Liver (tissue), 9 donors: ENCODE data around the gene TIMM8B. TPM values are rescaled to one million over a fixed set of nuclear protein-coding genes. Genes with fewer than 3 reads are reported as not detected.

ENCODE experiments used
- DNase-seq: peaks from one replicate; pipeline ENCODE4 v3.0.0-alpha.2; 2017; ENCODE audit warnings: low spot score
- H3K27ac ChIP-seq, 2 donors: one replicate each; pipeline ENCODE4 v1.7.0; 2013; ENCODE audit warnings: inconsistent platforms in 2 of 2, low read length in 2 of 2, control low read depth in 1 of 2, low read depth in 1 of 2, mild to moderate bottlenecking in 1 of 2
- H3K27me3 ChIP-seq, 4 donors: one replicate each; pipeline versions ENCODE4 v1.6.1 to v1.7.0; 2013; ENCODE audit warnings: low read length in 3 of 4, inconsistent platforms in 1 of 4, mild to moderate bottlenecking in 1 of 4, moderate library complexity in 1 of 4; ENCODE audit not compliant: control insufficient read depth in 4 of 4, insufficient read depth in 4 of 4
- H3K36me3 ChIP-seq, 4 donors: one replicate each; pipeline versions ENCODE4 v1.6.1 to v1.7.0; 2013; ENCODE audit warnings: low read length in 3 of 4, mild to moderate bottlenecking in 3 of 4, low read depth in 1 of 4, moderate library complexity in 1 of 4; ENCODE audit not compliant: control insufficient read depth in 4 of 4, insufficient read depth in 3 of 4
- H3K4me1 ChIP-seq, 4 donors: one replicate each; pipeline versions ENCODE4 v1.6.1 to v1.7.0; 2013; ENCODE audit warnings: low read length in 3 of 4, mild to moderate bottlenecking in 3 of 4, moderate library complexity in 1 of 4; ENCODE audit not compliant: control insufficient read depth in 4 of 4, insufficient read depth in 4 of 4
- H3K4me3 ChIP-seq, 3 donors: one replicate each; pipeline versions ENCODE4 v1.6.1 to v1.7.0; 2013; ENCODE audit warnings: low read length in 3 of 3, control low read depth in 1 of 3, low read depth in 1 of 3, mild to moderate bottlenecking in 1 of 3
- H3K9ac ChIP-seq, 2 donors: one replicate each; pipeline ENCODE4 v1.7.0; 2013; ENCODE audit warnings: low read length in 2 of 2, mild to moderate bottlenecking in 2 of 2, moderate library complexity in 2 of 2, control low read depth in 1 of 2, low read depth in 1 of 2
- H3K9me3 ChIP-seq, 4 donors: one replicate each; pipeline versions ENCODE4 v1.6.1 to v1.7.0; 2013; ENCODE audit warnings: low read length in 3 of 4; ENCODE audit not compliant: control insufficient read depth in 4 of 4
- CTCF ChIP-seq: fragments of 150-350 bp; IDR thresholded peaks from 2 replicates; pipeline ENCODE4 v1.5.1; 2017; ENCODE audit warnings: improper control_type of control experiment, low read depth, low read length; ENCODE audit not compliant: missing input control
- EGR1 ChIP-seq, 2 donors: IDR thresholded peaks; 2 replicates each; pipeline ENCODE4 v1.6.1; 2016 to 2018; ENCODE audit warnings: antibody characterized with exemption in 2 of 2, low read depth in 2 of 2
- FOXA1 ChIP-seq: IDR thresholded peaks from 2 replicates; pipeline ENCODE4 v1.6.1; 2016; ENCODE audit warnings: antibody characterized with exemption
- FOXA2 ChIP-seq: IDR thresholded peaks from 2 replicates; pipeline ENCODE4 v1.6.1; 2016; ENCODE audit warnings: antibody characterized with exemption
- GABPA ChIP-seq, 2 donors: IDR thresholded peaks in 1 of 2; conservative IDR thresholded peaks in 1 of 2; 2 replicates each; pipeline ENCODE4 v1.6.1; 2016; ENCODE audit warnings: antibody characterized with exemption in 2 of 2, mild to moderate bottlenecking in 1 of 2, moderate library complexity in 1 of 2
- HNF4A ChIP-seq, 2 donors: conservative IDR thresholded peaks; 2 replicates each; pipeline ENCODE4 v1.6.1; 2016; ENCODE audit warnings: antibody characterized with exemption in 2 of 2, mild to moderate bottlenecking in 2 of 2
- HNF4G ChIP-seq: IDR thresholded peaks from 2 replicates; pipeline ENCODE4 v1.6.1; 2016; ENCODE audit warnings: antibody characterized with exemption
- JUND ChIP-seq, 2 donors: IDR thresholded peaks; 2 replicates each; pipeline ENCODE4 v1.6.1; 2016; ENCODE audit warnings: antibody characterized with exemption in 2 of 2
- NR2F2 ChIP-seq: IDR thresholded peaks from 2 replicates; pipeline ENCODE4 v1.6.1; 2016; ENCODE audit warnings: antibody characterized with exemption
- RAD21 ChIP-seq, 2 donors: IDR thresholded peaks; 2 replicates each; pipeline ENCODE4 v1.6.1; 2016; ENCODE audit warnings: antibody characterized with exemption in 2 of 2, mild to moderate bottlenecking in 2 of 2
- REST ChIP-seq: IDR thresholded peaks from 2 replicates; pipeline ENCODE4 v1.6.1; 2016; ENCODE audit warnings: antibody characterized with exemption, mild to moderate bottlenecking
- RXRA ChIP-seq, 2 donors: IDR thresholded peaks; 2 replicates each; pipeline ENCODE4 v1.6.1; 2017 to 2018; ENCODE audit warnings: antibody characterized with exemption in 2 of 2, mild to moderate bottlenecking in 1 of 2
- SP1 ChIP-seq: IDR thresholded peaks from 2 replicates; pipeline ENCODE4 v1.6.1; 2018; ENCODE audit warnings: antibody characterized with exemption, mild to moderate bottlenecking
- TAF1 ChIP-seq: conservative IDR thresholded peaks from 2 replicates; pipeline ENCODE4 v1.6.1; 2016; ENCODE audit warnings: antibody characterized with exemption, mild to moderate bottlenecking
- YY1 ChIP-seq: IDR thresholded peaks from 2 replicates; pipeline ENCODE4 v1.6.1; 2016; ENCODE audit warnings: antibody characterized with exemption, mild to moderate bottlenecking
- WGBS: extraction: QIAGEN DNeasy Blood & Tissue Kit; methylation state at CpG from one replicate; pipeline ENCODE4 v1.1.7; 2013; 5-methylcytosine and 5-hydroxymethylcytosine counted together
- polyA plus RNA-seq, 2 donors: library from polyadenylated mRNA; stranded (reverse) in 1 of 2; unstranded in 1 of 2; fragments of 200-250 nt in 1 of 2; fragments of >200 nt in 1 of 2; fragmentation: Nextera tagmentation in 1 of 2; extraction: Ambion mirVana in 1 of 2; gene quantifications; one replicate each; pipeline versions ENCODE4 v1.2.1 to v1.2.3, GENCODE V29; 2013 to 2015
- total RNA-seq, 2 donors: library from RNA; depleted of rRNA; stranded (reverse); fragments of >200 nt; gene quantifications; one replicate each; pipeline ENCODE4 v1.2.3, GENCODE V29; 2014
- TF ChIP-seq, protein P1 (sequence below): IDR thresholded peaks from 2 replicates; pipeline ENCODE4 v1.6.1; 2016; ENCODE audit warnings: antibody characterized with exemption
- TF ChIP-seq, protein P2 (sequence below): IDR thresholded peaks from 2 replicates; pipeline ENCODE4 v1.6.1; 2016; ENCODE audit warnings: antibody characterized with exemption
- TF ChIP-seq, protein P3 (sequence below): IDR thresholded peaks from 2 replicates; pipeline ENCODE4 v1.6.1; 2016; ENCODE audit warnings: antibody characterized with exemption
- donor health status: healthy.
- donor health status: healthy.
- donor health status: healthy.
- donor health status: healthy.
- donor health status: healthy.

TIMM8B gene
- total and polyA plus RNA-seq, 4 donors: 23.4 to 108 (median 78.7) TPM

DNA sequence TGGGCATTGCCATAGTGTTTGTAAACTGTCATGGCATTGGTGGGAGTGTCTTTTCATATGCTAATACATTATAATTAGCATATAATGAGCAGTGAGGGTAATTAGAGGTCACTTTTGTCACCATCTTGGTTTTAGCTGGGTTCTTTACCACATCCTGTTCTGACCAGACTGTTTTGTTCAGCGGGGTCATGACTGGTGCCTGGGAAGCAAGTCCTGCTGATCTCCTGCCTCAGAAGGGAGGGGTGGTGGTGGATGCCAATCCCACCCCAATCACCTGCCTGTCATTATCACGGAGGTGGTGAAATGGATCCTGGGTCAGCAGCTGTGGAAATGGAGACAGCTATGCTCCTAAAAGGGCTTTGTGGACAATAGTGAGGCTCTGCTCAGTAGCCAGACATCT, 46.2 kb upstream of the TIMM8B start:
- Histone ChIP-seq H3K9me3 (no peaks in the 10 kb centered on the region), H3K27ac (no peak overlapping the region)

More for the DNA sequence above, 46.2 kb upstream of the TIMM8B start:
- H3K36me3 ChIP-seq: no peaks in the 10 kb centered on the region
- peaks cover 0 to 2% (median 0%) of the 10 kb centered on the region in 4 donors for H3K4me1 ChIP-seq
- no peak for DNase-seq
- TF ChIP-seq HNF4A (conservative IDR thresholded peaks at IDR 0.05) (no peak), YY1 (no peak), TAF1 (no peak), RAD21 (IDR thresholded peaks at IDR 0.05) (no peak), HNF4G (no peak), FOXA1 (no peak), GABPA (IDR thresholded peaks at IDR 0.05 in 1 of 2, conservative IDR thresholded peaks at IDR 0.05 in 1 of 2) (no peak), FOXA2 (no peak), RXRA (IDR thresholded peaks at IDR 0.05) (no peak), JUND (IDR thresholded peaks at IDR 0.05) (no peak), REST (no peak), NR2F2 (no peak), EGR1 (IDR thresholded peaks at IDR 0.05; ENCODE audit: low read depth in 2 of 2) (no peak), SP1 (no peak), CTCF (no peak)
- TF ChIP-seq, protein P1, sequence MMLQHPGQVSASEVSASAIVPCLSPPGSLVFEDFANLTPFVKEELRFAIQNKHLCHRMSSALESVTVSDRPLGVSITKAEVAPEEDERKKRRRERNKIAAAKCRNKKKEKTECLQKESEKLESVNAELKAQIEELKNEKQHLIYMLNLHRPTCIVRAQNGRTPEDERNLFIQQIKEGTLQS: no peak
- TF ChIP-seq, protein P2, sequence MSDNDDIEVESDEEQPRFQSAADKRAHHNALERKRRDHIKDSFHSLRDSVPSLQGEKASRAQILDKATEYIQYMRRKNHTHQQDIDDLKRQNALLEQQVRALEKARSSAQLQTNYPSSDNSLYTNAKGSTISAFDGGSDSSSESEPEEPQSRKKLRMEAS: no peak
- TF ChIP-seq, protein P3, sequence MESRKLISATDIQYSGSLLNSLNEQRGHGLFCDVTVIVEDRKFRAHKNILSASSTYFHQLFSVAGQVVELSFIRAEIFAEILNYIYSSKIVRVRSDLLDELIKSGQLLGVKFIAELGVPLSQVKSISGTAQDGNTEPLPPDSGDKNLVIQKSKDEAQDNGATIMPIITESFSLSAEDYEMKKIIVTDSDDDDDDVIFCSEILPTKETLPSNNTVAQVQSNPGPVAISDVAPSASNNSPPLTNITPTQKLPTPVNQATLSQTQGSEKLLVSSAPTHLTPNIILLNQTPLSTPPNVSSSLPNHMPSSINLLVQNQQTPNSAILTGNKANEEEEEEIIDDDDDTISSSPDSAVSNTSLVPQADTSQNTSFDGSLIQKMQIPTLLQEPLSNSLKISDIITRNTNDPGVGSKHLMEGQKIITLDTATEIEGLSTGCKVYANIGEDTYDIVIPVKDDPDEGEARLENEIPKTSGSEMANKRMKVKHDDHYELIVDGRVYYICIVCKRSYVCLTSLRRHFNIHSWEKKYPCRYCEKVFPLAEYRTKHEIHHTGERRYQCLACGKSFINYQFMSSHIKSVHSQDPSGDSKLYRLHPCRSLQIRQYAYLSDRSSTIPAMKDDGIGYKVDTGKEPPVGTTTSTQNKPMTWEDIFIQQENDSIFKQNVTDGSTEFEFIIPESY: no peak
- 80% methylated on average over 2 of the region's 2 CpGs for WGBS
- H3K4me3 ChIP-seq: no peak overlapping the region
- H3K27me3 ChIP-seq: no peaks in the 10 kb centered on the region
- no peak overlapping the region for H3K9ac ChIP-seq
